Measurements from ENCODE around the gene TULP4.
"Not testable (repeated sequence)": the region's sequence is repeated elsewhere in the genome, so short reads cannot be mapped to it uniquely, and the experiment has no call there.

TULP4 gene

DNA sequence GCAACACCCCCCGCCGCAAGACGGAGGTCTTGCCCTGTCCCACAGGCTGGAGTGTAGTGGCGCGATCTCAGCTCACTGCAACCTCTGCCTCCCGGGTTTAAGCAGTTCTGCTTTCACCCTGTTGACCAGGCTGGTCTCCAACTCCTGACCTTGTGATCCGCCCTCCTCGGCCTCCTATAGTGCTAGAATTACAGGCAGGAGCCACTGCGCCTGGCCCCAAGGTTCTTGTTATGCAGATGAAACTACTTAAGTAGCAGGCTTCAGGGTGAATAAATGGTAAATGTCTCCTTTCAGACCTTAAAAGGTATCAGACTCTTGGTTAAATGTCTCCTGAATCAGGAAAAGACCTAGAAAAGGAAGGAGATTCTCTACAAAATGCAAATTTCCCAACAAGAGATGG lies 152.2 kb downstream of the TULP4 start:
- DNase-seq (ENCODE audit: extremely low read depth in 1 of 2, low read depth in 1 of 2), result no peak

GRCh38 chr6:158465257-158465656 lies 153.0 kb downstream of the TULP4 start:
- DNase-seq (ENCODE audit: extremely low read depth in 1 of 2, low read depth in 1 of 2), result no peak

DNA sequence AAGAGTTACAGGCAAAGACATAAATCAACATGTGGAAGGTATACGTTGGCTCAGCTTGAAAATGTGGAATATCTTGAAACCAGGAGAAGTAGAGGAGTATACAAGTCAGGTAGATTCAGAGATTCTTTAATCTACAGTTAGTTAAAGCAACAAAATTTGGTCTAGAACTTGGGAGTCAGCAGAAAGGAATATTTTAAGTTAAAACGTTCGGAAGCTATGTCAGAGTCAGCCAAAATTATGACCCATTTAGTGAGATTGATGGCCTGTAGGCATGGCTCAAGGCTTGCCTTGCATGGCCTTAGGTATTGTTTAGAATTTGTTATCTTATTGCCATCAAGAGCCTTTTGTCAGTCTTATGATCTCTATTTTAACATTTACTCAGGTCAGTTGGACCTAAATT lies 153.5 kb downstream of the TULP4 start:
- no peak for DNase-seq (ENCODE audit: extremely low read depth in 1 of 2, low read depth in 1 of 2)

- DNase-seq (ENCODE audit: extremely low read depth in 1 of 2, low read depth in 1 of 2), result no peak
Measured at GRCh38 chr6:158467923-158468322, 155.7 kb downstream of the TULP4 start.

- no peak for DNase-seq (ENCODE audit: extremely low read depth in 1 of 2, low read depth in 1 of 2)
Measured at GRCh38 chr6:158468666-158469065, 156.4 kb downstream of the TULP4 start.

- not testable (repeated sequence) for DNase-seq (ENCODE audit: extremely low read depth in 1 of 2, low read depth in 1 of 2)
Measured at GRCh38 chr6:158470023-158470422, 157.8 kb downstream of the TULP4 start.

- DNase-seq (ENCODE audit: extremely low read depth in 1 of 2, low read depth in 1 of 2), result no peak
Measured at GRCh38 chr6:158471339-158471738, 159.1 kb downstream of the TULP4 start.

DNA sequence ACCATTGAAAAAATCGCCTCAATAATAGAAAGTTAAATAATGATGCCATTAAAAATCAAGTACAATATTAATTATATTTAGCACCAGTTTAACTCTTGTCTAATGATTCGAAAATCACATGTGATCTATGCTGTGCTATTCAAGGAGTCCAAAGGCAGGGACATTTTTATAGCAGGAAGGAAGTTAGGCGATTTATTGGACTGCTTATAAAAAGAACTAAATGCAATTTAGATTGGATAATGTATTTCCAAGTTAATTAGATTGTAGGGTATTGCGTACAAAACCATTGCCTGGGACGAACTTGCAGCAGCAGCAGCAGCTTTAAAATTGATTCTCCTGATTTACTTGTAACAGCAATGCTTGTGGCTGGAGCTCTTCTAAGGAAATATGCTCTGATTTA lies 160.2 kb downstream of the TULP4 start:
- DNase-seq (ENCODE audit: extremely low read depth in 1 of 2, low read depth in 1 of 2), result no peak

DNA sequence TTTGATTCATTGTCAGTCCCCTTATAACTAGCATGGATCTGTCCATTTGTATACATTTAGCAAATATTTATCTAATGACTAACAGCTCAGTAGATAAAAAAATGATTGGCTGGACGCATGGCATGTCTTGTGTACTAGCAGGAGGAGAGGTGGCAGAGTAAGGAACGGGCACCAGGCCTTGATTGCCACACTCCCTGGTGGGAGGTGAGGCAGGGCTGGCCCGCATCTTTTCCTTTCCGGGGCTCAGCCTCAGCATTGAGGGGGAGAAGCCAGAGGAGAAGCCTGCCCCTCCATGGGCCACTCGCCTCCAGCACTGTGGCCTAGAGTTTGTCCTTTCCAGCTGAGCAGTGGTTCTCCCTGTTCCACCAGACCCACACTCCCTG lies 162.7 kb downstream of the TULP4 start:
- DNase-seq (ENCODE audit: extremely low read depth in 1 of 2, low read depth in 1 of 2), result no peak

DNA sequence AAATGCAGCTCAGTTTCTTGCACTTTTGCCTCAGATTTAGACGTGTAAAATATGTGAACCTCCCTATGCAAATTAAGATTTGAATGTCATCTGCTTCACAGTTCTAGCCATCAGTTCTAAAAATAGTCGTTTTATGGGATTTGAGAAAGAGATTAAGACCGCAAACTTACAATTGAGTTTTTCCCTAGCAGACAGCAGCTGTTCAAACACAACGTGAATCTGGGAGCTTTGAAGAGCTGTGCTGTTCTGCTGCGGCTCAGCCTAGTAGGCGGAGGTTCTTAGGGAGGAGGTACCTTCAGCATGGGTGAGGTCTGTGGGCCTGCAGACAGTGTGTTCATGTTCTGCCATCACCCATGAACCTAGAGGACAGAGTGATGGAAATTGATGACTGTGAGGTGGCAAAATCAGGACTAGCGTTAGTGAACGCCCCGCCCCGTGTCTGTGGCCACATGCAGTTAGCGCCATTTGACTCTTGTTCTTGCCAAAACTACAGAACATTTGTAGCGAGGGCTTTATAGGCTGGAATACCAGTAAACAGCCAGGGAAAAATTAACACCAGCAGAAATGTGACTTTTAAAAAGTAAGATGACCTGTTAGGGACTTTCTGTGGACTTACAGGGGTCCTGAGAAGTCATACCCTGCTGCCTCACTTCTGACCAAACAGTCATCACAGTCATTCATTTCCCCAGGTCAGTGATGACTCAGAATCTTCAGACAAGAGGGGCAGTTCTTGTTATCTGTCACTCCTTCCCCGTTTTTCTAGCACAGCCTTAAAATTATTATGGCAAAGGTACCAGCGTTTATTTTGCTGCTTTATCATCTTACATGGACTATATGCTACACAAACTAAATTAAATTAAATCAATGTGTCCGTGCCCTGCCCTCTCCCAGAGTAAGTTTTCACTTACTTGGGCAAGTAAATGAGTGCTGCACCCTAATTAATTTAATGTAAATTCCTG lies 163.4 kb downstream of the TULP4 start:
- no peak for DNase-seq (ENCODE audit: extremely low read depth in 1 of 2, low read depth in 1 of 2)

GRCh38 chr6:158476389-158476788 lies 164.1 kb downstream of the TULP4 start:
- no peak for DNase-seq (ENCODE audit: extremely low read depth in 1 of 2, low read depth in 1 of 2)

DNA sequence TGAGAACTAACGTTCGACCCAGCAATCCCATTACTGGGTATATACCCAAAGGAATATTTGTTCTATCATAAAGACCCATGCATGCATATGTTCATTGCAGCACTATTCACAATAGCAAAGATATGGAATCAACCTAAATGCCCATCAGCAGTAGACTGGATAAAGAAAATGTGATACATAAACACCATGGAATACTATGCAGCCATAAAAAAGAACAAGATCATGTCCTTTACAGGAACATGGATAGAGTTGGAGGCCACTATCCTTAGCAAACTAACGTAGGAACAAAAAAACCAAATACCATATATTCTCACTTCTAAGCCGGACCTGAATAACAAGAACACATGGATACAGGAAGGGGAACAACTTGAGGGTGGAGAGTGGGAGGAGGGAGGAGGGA lies 165.5 kb downstream of the TULP4 start:
- not testable (repeated sequence) for DNase-seq (ENCODE audit: extremely low read depth in 1 of 2, low read depth in 1 of 2)

GRCh38 chr6:158480989-158481388 lies 168.7 kb downstream of the TULP4 start:
- DNase-seq (ENCODE audit: extremely low read depth in 1 of 2, low read depth in 1 of 2), result no peak

GRCh38 chr6:158481690-158482473 lies 169.6 kb downstream of the TULP4 start:
- no peak for DNase-seq (ENCODE audit: extremely low read depth in 1 of 2, low read depth in 1 of 2)

DNA sequence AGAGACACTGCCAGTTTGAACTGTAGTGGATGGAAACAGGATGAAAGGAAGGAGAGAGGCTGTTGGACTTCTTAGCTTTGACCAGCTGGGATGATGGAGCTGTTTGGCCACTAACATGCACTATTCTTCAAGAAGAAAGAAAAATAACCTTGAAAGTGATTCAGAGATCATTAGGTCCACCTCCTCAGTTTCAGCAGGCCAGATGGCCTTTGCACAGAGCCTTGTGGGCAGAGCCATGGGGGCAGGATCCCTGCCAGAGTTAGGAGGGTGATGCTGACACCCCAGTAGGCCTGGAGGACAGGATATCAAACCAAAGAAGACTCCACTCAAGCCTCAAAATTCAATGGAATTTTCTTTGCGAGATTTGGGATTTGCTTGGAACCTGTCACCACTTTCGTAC lies 173.2 kb downstream of the TULP4 start:
- DNase-seq (ENCODE audit: extremely low read depth in 1 of 2, low read depth in 1 of 2), result no peak

- DNase-seq (ENCODE audit: extremely low read depth in 1 of 2, low read depth in 1 of 2), result no peak
Measured at GRCh38 chr6:158487495-158487894, 175.2 kb downstream of the TULP4 start.

DNA sequence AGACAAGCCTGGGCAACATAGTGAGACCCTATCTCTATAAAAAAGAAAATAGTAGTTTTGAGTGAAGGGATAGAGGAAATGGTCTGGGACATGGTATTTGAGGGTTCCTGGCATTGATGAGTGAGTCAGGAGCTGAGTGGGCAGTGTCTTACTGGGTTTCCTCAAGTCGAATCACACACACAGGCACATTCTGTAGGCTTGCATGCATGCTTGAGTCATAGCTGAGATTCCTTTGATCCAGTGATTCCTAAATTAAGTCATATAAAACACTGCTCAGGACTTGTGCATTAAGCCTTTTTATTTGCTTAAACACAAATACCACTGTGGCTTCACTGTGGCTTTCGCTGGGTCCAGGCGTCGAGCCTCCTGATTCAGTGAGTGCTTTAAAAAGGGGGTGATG lies 175.8 kb downstream of the TULP4 start:
- DNase-seq (ENCODE audit: extremely low read depth in 1 of 2, low read depth in 1 of 2), result no peak

- DNase-seq (ENCODE audit: extremely low read depth in 1 of 2, low read depth in 1 of 2), result no peak
Measured at GRCh38 chr6:158489441-158489840, 177.2 kb downstream of the TULP4 start.

DNA sequence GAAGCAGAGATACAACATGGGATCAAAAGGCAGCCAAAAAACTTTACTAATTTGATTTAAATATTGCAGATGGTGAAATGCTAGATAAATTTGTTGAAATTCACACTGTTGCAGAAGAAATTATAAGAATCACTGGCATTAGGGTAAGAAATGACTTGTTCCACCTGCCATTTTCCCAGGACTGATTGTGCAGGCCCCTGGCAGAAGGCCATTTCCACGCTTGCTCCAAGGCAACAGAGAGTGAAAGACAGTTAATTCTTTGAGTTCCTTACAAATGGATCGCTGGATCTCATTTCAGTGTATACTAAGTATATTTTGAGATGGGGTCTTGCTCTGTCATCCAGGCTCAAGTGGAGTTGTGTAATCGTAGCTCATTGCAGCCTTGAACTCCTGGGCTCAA lies 180.6 kb downstream of the TULP4 start:
- no peak for DNase-seq (ENCODE audit: extremely low read depth in 1 of 2, low read depth in 1 of 2)

GRCh38 chr6:158496700-158497099 lies 184.4 kb downstream of the TULP4 start:
- DNase-seq (ENCODE audit: extremely low read depth in 1 of 2, low read depth in 1 of 2), result no peak

- no peak for DNase-seq (ENCODE audit: extremely low read depth in 1 of 2, low read depth in 1 of 2)
Measured at GRCh38 chr6:158497620-158498019, 185.4 kb downstream of the TULP4 start.

- DNase-seq (ENCODE audit: extremely low read depth in 1 of 2, low read depth in 1 of 2), result no peak
Measured at GRCh38 chr6:158498362-158498761, 186.1 kb downstream of the TULP4 start.
